Stimulated activated CD8-positive, alpha-beta memory T cell treated with anti-CD3 and anti-CD28 coated beads, Interleukin-4, amount 100 ng/mL, for 48 hours (primary cell): Measurements from ENCODE around the gene GNAQ.
"Not testable (repeated sequence)": the region's sequence is repeated elsewhere in the genome, so short reads cannot be mapped to it uniquely, and the experiment has no call there.

Source experiments
- DNase-seq: peaks from one replicate; pipeline ENCODE4 v3.0.0-alpha.2; 2020

GNAQ gene

DNA sequence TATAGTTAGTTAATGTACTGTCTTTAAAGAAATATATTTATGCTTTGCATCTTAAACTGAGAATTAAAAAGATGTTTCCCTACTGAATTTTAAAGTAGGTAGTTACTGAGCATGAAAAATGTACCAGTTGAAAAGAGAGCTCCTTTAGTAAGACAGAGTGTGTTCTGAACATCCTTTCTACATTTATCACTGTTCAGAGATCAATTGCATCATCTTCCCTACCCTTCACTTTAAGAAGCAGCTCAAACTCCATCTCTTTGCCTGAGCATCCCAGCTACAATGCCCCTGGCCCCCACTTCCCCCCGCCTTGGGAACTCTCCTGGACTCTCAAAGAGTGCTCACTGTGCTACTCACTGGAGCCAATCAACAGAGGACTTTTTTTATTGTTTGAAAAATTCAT, 164.7 kb downstream of the GNAQ start:
- DNase-seq: no peak

DNA sequence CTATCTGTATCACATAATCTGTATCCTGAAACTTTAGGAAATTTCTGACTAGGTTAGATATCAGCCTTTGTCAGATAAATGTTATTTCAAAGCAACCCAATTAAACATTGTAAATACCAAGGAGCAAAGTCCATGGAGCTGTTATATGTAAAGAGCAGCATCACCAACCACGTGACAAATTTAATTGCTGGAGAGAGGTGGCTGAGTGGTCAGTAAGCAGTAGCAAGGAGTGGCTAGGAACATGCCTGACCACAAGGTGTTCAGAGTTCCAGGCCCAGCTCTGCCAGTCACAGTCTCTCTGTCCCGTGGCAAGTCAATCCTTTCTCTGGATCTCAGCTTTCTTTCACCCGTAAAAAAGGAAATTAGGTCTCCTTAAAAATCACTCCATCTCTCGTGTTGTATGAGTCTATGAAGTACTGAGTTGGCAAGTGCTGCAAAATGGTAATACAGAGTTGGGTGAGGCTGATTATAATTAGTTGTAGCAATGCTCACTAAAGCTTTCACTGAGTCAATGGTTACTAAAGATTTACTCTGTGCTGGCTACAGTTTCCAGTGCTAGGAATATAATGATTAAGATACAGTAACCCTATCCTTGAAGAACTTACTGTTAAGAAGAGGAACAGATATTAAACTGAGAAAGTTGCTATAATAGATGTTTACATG, 166.1 kb downstream of the GNAQ start:
- no peak for DNase-seq

DNA sequence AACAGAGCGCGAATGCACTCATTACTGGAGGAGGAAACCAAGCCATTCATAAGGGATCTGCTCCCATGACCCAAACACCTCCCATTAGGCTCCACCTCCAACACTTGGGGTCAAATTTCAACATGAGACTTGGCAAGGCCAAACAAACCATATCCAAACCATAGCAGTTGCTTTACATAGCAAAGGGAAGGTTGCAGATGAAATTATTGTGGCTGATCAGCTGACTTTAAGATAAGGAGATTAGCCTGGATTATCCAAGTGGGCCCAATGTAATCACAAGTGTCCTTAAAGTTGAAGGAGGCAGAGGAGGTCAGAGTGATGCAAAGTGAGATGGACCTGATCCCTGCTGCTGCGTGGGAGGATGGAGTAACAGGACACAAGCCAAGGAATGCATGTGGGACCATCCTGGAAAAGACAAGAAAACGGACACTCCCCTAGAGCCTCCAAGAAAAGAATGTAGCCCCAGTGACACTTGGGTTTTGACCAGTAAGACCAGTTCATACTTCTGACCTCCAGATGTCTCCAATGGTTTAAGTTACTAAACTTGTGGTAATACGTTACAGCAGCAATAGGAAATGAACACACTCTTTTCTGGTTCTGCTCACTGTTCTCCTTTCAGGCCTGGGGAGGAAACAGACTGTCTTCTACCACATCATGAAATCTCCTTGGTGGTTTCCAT, 167.3 kb downstream of the GNAQ start:
- DNase-seq: no peak

DNA sequence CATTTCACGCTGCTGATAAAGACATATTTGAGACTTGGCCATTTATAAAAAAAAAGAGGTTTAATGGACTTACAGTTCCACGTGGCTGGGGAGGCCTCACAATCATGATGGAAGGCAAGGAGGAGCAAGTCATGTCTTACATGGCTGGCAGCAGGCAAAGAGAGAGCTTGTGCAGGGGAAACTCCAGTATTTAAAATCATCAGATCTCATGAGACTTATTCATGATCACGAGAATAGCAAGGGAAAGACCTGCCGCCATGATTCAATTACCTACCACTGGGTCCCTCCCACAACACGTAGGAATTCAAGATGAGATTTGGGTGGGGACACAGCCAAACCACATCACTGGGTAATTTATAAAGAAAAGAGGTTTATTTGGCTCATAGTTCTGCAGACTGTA, 168.0 kb downstream of the GNAQ start:
- not testable (repeated sequence) for DNase-seq

DNA sequence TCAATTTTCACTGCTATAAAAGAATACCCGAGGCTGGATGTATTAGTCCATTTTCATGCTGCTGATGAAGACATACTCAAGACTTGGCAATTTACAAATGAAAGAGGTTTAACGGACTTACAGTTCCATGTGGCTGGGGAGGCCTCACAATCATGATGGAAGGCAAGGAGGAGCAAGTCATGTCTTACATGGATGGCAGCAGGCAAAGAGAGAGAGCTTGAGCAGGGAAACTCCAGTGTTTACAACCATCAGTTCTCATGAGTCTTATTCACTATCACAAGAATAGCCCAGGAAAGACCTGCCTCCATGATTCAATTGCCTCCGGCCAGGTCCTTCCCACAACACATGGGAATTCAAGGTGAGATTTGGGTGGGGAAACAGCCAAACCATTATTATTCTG, 170.7 kb downstream of the GNAQ start:
- DNase-seq: not testable (repeated sequence)

DNA sequence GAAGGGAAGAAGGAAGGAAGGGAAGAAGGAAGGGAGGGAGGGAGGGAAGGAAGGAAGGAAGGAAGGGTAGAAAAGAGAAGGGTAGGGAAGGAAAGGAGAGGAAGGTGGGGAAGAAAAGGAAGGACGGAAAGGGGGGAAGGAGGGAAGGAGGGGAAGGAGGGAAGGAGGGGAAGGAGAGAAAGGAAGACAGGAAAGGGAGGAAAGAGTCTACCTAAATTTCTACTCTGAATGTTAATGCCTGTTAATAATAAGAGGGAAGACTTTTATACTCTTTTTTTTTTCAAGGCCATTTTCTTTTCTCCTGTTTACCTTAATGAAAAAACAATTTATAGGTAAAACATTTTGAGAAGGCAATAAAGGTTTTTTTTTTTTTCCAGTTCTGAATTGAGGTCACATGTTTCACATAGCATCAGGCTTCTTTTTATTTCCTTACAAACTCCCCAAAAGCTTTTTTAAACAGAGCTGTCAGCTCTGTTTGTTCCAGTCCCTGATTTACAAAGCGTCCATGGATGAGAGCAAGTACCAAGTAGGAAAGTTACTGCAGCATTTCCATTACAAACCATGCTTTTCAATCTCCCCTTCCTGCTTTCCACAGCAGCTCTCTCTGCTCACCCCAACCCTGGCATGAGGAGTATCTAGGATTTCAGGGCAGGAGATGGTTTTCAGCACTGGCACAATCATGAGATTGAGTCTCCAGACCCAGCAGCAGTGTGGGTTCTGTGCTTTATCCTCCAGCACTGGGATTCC, 173.9 kb downstream of the GNAQ start:
- no peak for DNase-seq

DNA sequence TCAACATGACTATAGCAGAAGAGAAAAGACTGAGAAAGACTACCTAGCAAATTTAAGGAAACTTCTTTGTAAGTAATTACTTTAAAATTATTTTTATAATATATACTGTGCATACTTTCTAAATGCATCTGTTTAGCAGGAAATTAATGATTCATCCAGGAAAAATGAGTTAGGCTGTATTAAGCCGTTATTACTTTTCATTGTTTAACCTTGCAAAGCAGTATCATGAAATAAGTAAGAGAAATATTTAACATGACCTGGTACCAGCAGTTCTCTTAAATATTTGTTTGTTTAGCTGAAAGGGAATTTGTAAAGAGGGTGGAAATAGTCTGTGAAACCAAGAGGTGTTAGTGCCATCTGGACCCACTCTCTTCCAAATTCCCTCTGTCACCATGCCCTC, 175.0 kb downstream of the GNAQ start:
- no peak for DNase-seq

DNA sequence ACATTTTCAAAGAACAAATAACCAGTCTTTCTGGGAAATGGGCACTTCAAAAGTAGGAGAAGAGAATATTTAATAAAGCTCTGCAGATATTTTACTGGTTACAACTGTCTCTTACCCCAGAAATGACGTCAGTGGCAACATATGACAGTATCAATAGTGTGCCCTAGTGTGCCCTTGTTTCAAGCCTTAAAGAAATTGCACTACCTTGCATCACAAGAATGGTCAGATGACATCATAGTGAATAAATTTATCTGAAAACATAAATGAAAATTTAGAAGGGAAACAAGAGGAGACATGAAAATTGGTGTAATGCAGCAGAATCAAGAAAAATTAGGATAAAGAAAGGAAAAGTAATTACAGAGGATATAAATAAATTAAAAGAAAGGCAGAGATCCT, 176.7 kb downstream of the GNAQ start:
- no peak for DNase-seq

DNA sequence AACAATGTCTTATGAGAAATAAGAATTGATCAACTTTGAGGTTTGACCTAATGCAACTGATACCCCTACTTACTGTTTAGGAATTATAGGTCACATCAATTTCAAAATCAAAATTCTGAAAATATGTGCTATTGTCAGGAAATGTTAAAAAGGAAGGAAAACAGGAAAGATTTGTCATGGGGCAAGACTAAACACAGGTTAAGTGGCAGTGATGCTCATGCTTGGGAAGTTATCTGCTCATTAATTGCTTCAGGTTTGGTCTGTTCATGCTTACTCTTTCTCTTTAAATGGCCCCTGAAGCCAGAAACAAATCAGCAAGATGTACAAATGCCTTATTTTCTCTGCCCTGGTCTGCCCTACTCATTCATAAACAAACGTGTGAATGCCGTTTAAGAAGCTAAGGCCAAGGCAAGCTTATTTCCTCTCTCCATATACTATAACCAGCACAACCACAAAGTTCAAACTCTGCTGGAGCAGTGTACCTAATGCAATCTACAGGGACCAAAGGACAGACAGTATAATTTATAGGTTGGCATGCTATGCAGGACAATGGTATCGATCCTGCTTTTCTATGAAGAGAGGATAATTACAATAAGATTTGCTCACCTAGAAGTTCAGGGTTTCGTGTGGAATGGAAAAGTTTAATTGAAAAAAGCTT, 177.2 kb downstream of the GNAQ start:
- DNase-seq: no peak

DNA sequence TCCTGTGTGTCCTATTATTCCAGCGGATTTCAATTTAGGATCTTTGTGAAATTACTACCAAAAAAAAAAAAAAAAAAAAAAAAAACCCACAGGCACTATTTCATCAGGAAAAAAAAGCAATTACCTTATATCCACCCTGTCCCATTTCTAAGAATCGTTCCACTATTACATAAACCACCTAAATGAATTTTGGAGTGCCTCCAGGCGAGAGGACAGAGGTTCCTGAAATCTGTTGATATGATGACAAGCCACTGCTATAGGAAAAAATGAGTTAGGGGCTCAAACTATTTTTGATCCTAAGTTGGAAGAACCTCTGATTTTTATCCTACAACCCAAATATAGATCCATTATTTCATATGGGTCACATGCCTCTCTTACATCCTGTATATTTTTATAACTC, 177.9 kb downstream of the GNAQ start:
- DNase-seq: no peak

DNA sequence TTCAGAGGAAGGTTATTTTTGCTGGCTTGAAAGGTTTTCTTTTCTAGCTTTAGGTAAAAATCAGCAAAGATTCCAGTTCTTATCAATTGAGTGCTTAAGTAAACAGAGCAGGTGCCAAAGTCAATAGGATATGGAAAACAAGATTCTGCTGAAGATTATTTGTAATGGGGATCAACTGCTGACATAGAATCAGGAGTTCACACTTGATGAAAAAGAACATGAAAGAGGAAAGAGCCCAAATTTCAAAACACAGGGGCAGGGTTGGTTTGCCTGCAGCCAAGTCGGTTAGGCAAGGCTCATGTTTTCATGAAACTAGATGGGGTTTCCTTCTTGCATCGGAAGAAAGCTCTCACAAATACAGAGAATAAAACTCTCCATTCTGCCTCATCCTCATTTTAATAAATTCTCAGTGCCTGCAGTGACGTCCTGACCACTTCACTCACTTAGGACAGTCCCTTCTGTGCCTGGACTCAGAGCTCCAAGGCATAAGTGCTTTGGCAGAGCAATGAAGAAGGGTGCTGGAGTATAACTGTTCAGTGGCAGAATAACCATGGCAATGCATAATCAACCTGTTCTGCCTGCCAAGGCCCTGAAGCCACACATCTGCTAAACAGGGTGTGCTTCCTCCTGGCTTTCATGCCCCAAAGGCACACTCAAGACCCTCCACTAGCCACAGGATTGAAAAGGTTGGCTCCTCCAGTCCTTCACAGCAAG, 179.6 kb downstream of the GNAQ start:
- no peak for DNase-seq

DNA sequence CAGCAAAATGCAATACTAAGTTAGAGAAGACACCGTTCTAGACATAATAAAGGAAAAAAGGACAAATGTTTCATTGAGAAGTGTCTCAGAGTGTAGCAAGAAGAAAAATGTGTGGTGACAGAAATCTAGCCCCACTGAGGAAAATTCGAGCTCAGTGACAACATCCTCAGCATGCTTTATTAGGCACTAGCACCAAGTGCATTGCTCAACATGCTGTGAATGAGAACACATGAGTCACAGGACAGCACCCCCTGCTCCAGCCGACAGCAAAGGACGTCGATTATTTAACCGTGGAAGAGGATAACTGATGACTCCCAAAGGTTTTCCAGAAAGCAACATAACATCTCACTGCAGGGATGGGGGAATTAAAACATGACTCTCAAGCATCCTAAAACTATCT, 182.7 kb downstream of the GNAQ start:
- DNase-seq: no peak

DNA sequence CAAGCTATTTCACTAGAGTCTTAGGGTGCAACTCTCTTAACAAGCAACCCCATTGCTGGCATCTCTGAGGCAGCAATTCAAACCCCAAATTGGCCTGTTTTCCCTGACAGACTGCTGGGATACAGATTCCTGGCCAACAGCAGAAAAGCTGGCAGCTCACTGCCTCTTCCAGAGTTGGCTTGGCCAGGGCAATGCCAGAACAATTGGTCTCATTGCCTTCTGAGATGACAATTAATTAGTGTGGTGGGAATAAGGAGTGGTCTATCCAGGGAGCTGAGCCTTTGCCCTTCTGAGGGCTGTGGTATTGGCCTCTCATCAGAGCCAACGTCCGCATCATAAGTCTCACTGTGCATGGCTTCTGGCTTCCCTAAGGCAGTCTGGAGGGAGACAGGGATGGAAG, 183.2 kb downstream of the GNAQ start:
- DNase-seq: no peak

DNA sequence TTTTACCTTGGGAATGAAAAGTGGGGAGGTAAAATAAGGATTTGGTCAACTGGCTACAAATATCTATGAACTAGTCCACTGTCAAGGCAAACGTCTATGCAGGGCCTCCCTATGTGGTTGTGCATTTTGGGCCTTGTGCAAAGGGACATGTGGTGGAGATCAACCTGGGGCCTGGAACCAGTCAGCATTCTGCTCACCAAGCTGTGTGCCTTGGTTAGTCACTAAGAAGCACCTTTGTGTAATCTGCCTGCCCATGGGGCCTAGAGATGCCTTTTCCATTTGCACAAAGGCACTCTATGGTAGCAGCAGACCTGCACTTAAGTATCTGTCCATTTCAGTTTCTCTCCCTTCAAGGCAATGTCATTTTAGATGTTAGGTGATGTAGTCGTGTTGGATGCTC, 184.0 kb downstream of the GNAQ start:
- no peak for DNase-seq

DNA sequence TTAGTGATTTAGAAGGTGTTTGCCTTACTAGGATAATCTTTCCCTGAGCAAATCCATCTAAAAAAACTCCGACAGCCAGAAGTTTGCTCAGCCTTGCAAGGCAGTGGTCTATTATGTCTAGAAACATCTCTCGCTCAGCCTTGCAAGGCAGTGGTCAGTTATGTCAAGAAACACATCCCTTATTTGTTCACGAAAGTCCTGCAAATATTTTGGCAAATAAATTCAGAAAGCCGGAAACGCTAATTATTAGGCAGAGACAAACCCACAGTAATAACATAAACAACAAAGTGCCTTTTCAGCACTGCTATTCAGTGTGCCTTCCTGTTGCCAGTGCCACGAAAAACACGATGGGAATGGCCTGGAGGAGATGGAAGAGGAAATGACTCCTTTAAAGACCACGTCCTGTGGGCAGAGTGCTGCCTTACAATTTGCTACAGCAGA, 184.5 kb downstream of the GNAQ start:
- DNase-seq: no peak

DNA sequence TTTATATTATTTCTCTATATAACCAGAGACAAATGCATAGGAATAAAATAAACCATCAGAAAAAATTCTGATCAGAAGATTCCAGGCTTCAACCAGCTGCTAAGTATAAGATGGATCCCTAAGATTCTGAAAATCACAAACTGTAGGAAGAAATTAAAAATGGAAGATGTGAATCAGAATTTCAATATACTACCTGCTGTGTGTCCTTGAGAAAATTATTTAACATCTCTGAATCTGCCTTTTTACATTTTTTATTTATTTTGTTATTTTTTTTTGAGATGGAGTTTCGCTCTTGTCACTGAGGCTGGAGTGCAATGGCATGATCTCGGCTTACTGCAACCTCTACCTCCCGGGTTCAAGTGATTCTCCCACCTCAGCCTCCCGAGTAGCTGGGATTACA, 187.2 kb downstream of the GNAQ start:
- no peak for DNase-seq

DNA sequence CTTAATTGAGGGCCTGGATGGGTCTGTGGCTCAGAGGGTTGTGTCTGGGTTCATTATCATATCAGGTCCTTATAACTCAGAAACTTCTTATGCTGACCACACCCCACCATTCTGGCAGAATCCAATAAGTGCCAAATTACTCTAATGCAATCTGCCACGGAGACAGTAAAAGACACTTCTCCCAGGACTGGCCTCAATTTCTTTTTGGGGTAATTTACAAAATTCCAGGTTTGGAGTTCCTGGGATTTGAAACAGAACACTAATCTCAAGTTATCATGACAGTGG, 187.8 kb downstream of the GNAQ start:
- DNase-seq: no peak

DNA sequence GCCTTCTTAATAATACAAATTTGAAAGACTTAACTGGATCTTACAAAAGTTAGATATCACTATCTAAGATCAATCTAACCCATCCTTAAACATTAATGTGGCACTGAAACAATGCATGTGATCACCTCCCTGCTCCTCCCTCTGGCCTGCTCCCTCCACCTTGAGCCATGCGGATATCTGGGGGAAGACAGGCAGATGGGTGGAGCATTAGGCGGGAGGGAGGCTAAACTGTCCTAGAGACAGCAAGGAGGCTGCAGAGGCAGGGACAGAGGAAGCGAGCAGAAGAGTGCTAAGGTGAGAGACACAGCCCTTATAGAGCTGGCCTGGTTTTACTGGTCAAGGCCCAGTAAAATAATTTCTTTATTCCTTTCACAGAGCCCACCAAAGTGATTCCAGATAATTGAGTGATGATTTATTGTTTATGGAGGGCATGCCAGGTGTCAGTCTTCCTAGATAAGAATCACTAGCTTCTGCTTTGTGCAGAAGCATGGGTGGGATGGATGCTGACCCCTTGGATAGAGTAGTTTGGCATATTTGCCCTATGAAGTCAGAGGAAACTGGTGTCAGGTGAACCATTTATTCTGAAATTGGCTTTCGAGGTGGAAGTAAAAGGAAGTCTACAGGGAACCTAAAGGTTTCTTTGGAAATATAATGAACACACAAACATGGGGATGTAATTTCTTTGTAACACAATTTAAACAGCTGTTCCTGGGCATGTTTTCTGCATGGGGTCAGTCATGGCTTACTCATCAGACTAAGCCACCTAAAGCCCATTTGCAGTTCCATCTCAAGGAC, 188.3 kb downstream of the GNAQ start:
- DNase-seq: no peak

DNA sequence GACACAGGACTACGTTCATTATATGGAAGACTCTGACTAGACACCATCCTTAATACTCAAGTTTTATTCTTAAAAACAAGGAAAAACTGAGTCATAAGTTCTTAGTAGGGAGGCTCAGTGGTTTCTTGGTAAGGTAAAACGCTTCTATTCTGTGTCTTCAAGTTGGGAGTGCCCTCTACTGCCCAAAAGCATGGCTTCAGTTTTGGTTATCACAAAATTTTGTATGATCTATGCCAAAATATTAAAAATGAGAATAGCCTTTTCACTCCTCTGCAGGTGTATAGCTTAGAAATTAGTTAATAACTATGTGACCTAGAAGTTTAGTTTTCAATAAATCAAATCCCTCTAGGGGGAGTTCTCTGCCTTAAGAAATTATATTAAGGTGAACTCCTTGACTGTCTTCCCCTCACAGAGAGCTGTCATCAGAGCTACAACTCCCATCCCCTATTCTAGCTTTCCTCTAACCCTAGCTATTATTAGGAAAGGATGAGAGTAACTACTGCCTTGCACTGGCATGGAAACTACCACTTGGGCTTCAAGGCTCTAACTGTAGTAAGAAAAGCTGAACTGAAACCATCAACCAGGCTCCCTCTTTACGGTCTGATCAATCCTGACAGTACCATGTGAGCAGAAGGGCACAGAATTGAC, 189.7 kb downstream of the GNAQ start:
- DNase-seq: no peak

DNA sequence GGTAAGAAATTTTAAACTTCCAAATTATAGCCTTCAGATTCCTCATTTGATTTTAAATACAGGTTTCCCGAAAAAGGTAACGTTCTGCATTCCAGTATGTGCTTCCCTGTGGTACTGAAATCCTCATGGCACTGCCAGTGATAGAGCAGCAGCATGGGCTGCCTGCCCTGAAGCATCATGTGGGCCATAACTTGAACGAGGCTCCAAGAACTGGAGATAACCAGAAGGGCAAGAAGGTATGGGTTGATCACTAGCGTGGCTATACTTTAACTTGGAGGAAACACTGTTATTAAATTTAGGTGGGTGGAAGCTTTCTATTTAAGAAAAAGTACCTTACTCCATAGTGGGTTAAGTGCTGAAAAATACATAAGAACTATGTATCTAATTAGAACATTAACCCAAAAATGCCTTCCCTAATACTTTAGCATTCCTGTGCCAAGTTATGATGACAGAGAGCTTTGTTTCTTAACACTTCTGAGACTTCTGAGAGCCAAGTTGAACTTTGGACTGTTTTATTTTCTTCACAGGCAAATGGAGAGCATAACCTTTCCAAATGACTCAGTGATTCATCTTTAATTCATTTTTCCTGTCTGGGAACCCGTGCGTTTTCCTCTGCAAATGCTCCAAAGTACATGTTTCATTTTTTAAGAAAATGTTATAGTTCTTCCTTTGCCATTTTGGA, 192.0 kb downstream of the GNAQ start:
- DNase-seq: no peak

DNA sequence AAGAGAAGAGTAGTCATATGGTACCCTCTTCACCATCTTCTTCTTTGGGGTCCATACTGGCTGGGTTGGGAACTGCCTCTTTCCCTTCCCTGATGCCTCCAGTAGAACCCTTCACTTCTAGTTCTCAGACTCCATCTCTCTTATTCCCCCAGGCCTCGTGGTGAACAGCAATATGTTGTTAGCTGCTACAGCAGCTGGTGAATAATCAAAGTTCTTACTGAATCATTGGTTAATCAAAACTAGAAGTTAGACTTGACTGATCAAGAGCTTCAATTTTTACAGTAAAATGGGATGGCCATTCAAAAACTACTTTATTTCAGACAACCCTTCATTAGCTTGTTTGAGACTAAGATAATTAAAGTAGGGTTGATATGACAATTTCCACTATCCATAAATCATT, 192.6 kb downstream of the GNAQ start:
- no peak for DNase-seq
